HEK293T (cell line): ENCODE data around the gene CCIN.

Experiments used
- CTCF ChIA-PET: fragments of 350-600 bp; formaldehyde crosslinking; extraction: SDS; loops from one replicate; lab custom pipeline; 2021; ENCODE audit warnings: antibody characterized with exemption, inconsistent platforms; lab: Yijun Ruan, JAX
- POLR2A ChIA-PET: fragments of 350-600 bp; formaldehyde crosslinking; extraction: SDS; loops from one replicate; lab custom pipeline; 2020; ENCODE audit warnings: antibody characterized with exemption, inconsistent platforms; lab: Yijun Ruan, JAX
- DNase-seq: peaks from one replicate; pipeline ENCODE4 v3.0.0; 2012; ENCODE audit warnings: mixed read lengths; ENCODE audit errors: extremely low spot score
- ARNT ChIP-seq: fragments of 450-650 bp; IDR thresholded peaks from 2 replicates; pipeline ENCODE4 v1.6.1; 2017; ENCODE audit warnings: mild to moderate bottlenecking
- BHLHE40 ChIP-seq: fragments of 450-650 bp; IDR thresholded peaks from 2 replicates; pipeline ENCODE4 v1.6.1; 2016; ENCODE audit warnings: mild to moderate bottlenecking, moderate library complexity, borderline replicate concordance
- CTBP1 ChIP-seq: fragments of 450-650 bp; IDR thresholded peaks from 2 replicates; pipeline ENCODE4 v1.6.1; 2016; ENCODE audit warnings: borderline replicate concordance
- ELF4 ChIP-seq: fragments of 450-650 bp; IDR thresholded peaks from 2 replicates; pipeline ENCODE4 v1.6.1; 2017; ENCODE audit warnings: antibody characterized with exemption
- FOXA1 ChIP-seq: fragments of 450-650 bp; IDR thresholded peaks from 2 replicates; pipeline ENCODE4 v1.6.1; 2016; ENCODE audit warnings: mild to moderate bottlenecking
- FOXK2 ChIP-seq: fragments of 450-650 bp; IDR thresholded peaks from 2 replicates; pipeline ENCODE4 v1.6.1; 2016; ENCODE audit warnings: mild to moderate bottlenecking
- FOXM1 ChIP-seq: fragments of 450-650 bp; IDR thresholded peaks from 2 replicates; pipeline ENCODE4 v1.6.1; 2017; ENCODE audit warnings: mild to moderate bottlenecking, borderline replicate concordance
- HDGF ChIP-seq: fragments of 450-650 bp; IDR thresholded peaks from 2 replicates; pipeline ENCODE4 v1.6.1; 2017; ENCODE audit warnings: antibody characterized with exemption, borderline replicate concordance
- L3MBTL2 ChIP-seq: fragments of 450-650 bp; conservative IDR thresholded peaks from 2 replicates; pipeline ENCODE4 v1.6.1; 2016; ENCODE audit warnings: mild to moderate bottlenecking
- LEF1 ChIP-seq: fragments of 450-650 bp; IDR thresholded peaks from 2 replicates; pipeline ENCODE4 v1.6.1; 2017; ENCODE audit warnings: mild to moderate bottlenecking, borderline replicate concordance
- NFRKB ChIP-seq: fragments of 450-650 bp; IDR thresholded peaks from 2 replicates; pipeline ENCODE4 v1.6.1; 2016; ENCODE audit warnings: mild to moderate bottlenecking, moderate library complexity
- PKNOX1 ChIP-seq: fragments of 450-650 bp; IDR thresholded peaks from 2 replicates; pipeline ENCODE4 v1.6.1; 2016
- SP1 ChIP-seq: fragments of 450-650 bp; IDR thresholded peaks from 2 replicates; pipeline ENCODE4 v1.6.1; 2017
- SUZ12 ChIP-seq: fragments of 450-650 bp; IDR thresholded peaks from 2 replicates; pipeline ENCODE4 v1.6.1; 2016; ENCODE audit warnings: mild to moderate bottlenecking
- TARDBP ChIP-seq: fragments of 450-650 bp; IDR thresholded peaks from 2 replicates; pipeline ENCODE4 v1.6.1; 2016
- ZNF384 ChIP-seq: fragments of 450-650 bp; IDR thresholded peaks from 2 replicates; pipeline ENCODE4 v1.6.1; 2016

Gene CCIN

GRCh38 chr9:36194326-36195000 lies 25.3 kb downstream of the CCIN start:
- POLR2A ChIA-PET, result no interaction called here
- no peak for DNase-seq
- CTCF ChIA-PET, result interaction anchor here (0.6 kb wide), 1 partner anchor 13 kb away, joined by 3 read pairs; no protein-coding TSS in a partner anchor
- TF ChIP-seq SUZ12 (no peak), L3MBTL2 (no peak), SP1 (no peak), ARNT (no peak), FOXA1 (no peak), CTBP1 (no peak), LEF1 (no peak), PKNOX1 (no peak), NFRKB (no peak), TARDBP (no peak), HDGF (no peak), FOXM1 (no peak)

- peak; percentile 48 for DNase-seq
- TF ChIP-seq BHLHE40, result no peak
- no peak for TF ChIP-seq ARNT
- ChIA-PET CTCF (interaction anchor here (0.6 kb wide), 1 partner anchor 122 kb away, joined by 4 read pairs; no protein-coding TSS in a partner anchor), POLR2A (no interaction called here)
Measured at GRCh38 chr9:36204906-36205547, 35.8 kb downstream of the CCIN start.

GRCh38 chr9:36207016-36207415 lies 37.8 kb downstream of the CCIN start:
- CTCF ChIA-PET, result no interaction called here
- POLR2A ChIA-PET, result interaction anchor here (1.5 kb wide), 1 partner anchor 16 kb away, joined by 6 read pairs; the partner anchor contains the start of gene CLTA
- TF ChIP-seq BHLHE40 (no peak), ZNF384 (no peak), FOXA1 (no peak), PKNOX1 (no peak), SUZ12 (no peak), SP1 (no peak)
- no peak for DNase-seq

GRCh38 chr9:36207546-36208012 lies 38.4 kb downstream of the CCIN start:
- CTCF ChIA-PET, result no interaction called here
- POLR2A ChIA-PET, result interaction anchor here (1.5 kb wide), 1 partner anchor 17 kb away, joined by 6 read pairs; the partner anchor contains the start of gene CLTA

GRCh38 chr9:36208521-36209253 lies 39.5 kb downstream of the CCIN start:
- DNase-seq, result no peak
- CTCF ChIA-PET, result no interaction called here
- POLR2A ChIA-PET, result interaction anchor here (1.5 kb wide), 1 partner anchor 17 kb away, joined by 4 read pairs; no protein-coding TSS in a partner anchor
- TF ChIP-seq SP1 (no peak), ELF4 (no peak), HDGF (no peak), ZNF384 (no peak), PKNOX1 (no peak), LEF1 (no peak), ARNT (no peak), FOXK2 (no peak), BHLHE40 (no peak), CTBP1 (no peak)

More at GRCh38 chr9:36207546-36208012, 38.4 kb downstream of the CCIN start:
- DNase-seq, result no peak
- TF ChIP-seq HDGF (no peak), NFRKB (no peak), L3MBTL2 (no peak), CTBP1 (no peak), TARDBP (no peak), PKNOX1 (no peak), FOXK2 (no peak), LEF1 (no peak), SUZ12 (no peak), FOXM1 (no peak), FOXA1 (no peak), BHLHE40 (no peak), ZNF384 (no peak)
